ENCODE results near the gene KCNJ8. TPM values are rescaled to one million over a fixed set of nuclear protein-coding genes. Genes with fewer than 3 reads are reported as not detected.

The KCNJ8 gene
- total RNA-seq, 1 donor from 2014 or later: not detected

DNA sequence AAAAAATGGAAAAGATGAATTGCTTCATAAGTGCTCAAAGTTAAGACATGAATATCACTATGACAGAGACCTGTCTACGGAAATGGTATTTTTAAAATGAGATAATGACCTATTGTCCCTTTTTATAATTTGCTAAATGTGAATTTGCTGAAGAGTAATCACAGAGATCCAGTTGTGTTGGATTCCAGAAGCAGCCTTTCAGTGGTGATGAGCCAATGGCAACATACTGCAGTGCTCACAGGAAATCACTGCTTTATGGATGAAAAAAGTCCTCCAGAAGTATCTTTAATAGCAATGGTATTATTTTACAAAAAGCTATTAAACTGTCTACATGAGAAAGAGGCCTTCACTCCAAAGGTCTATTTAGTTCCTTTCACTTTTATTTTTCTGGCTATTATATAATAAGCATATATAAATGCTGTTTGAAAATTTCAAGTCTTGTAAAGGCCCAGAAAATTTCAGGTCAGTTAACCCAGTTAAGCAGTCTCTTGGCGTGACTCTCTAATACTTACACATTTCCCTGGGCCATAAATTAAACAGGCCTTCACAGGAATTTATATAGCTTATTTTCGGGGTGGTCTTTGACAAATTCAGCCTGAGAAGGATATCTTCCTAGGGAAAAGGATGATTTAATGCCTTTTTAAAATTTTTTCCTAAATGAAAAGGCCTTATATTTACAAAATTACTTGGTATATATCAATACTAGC is 55.4 kb downstream of the KCNJ8 start:
- intact Hi-C loops (cut with micrococcal nuclease): no loop called here

DNA sequence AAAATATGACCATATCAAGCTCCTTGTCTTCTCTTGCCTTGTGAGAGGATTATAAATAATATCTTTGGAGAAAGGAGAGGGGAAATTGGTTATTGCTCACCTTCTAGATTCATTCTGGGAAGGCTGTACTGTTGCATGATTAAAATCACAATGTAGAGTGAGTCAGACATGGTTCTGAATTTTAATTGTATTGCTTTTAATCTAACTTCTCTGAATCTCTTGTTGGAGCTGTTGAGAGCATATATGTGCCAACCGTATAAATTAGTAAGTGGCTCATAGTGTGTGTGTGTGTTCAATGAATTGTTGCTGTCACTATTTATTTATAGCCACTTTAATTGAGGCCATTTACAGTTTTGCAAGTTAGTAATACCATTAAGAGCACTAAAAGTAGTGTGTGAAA is 56.1 kb downstream of the KCNJ8 start:
- intact Hi-C loops (cut with micrococcal nuclease): no loop called here

DNA sequence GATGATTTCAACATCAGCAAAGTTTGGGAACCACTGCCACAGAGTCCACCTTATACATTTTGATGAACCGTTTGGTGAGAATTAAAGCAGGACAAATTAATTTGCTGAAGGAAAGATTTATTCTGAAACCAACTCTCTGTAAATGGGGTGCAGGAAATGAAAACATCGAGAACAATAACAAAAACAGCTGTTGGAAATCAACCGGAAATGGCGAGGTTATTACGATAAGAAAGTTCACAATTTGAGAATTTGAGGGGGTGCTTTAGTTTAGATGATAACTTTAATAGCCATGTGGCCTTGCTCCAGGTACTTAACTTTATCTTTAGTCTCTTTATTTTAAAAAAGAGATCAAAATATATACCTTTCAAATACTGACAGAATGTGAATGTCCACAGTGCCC is 56.7 kb downstream of the KCNJ8 start:
- intact Hi-C loops (cut with micrococcal nuclease): no loop called here

DNA sequence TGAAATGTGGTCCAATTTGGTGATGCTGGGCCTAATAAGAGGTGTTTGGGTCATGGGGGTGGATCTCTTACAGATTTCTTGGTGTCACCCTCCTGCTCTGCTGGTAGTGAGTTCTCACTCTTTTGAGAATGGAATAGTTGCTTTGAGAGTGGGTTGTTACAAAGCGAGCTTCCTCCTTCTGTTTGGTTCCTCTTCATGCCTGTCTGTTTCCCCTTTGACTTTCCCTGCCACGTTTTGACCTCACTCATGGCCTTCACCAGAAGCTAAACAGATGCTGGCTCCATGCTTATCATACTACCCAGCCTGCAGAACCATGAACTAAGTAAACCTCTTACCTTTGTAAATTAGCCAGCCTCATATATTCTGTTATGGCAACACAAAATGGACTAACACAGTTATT is 59.1 kb downstream of the KCNJ8 start:
- intact Hi-C loops (cut with micrococcal nuclease): no loop called here

Other genes starting within 250 kb of the KCNJ8 start
- 0.95 and 1.2 TPM in 2 replicates for gene SPX, start 248.4 kb downstream of the KCNJ8 start, total RNA-seq
- gene GYS2, start 169.9 kb downstream of the KCNJ8 start, total RNA-seq: 0.24 TPM in 1 of 2 replicates, not detected in the other
- 1,000 and 1,026 TPM in 2 replicates for gene LDHB, start 116.9 kb downstream of the KCNJ8 start, total RNA-seq
- not detected in 2 replicates for gene ABCC9, start 166.7 kb upstream of the KCNJ8 start, total RNA-seq